Rectal smooth muscle tissue (tissue), 1 donor: ENCODE data around the gene RAG1.

Experiments used
- H3K27ac ChIP-seq: one replicate; pipeline ENCODE4 v1.7.0; 2013; ENCODE audit warnings: low read depth, low read length, inconsistent platforms
- H3K27me3 ChIP-seq: one replicate; pipeline ENCODE4 v1.7.0; 2013; ENCODE audit warnings: low read length; ENCODE audit not compliant: control insufficient read depth, insufficient read depth
- H3K36me3 ChIP-seq: one replicate; pipeline ENCODE4 v1.7.0; 2013; ENCODE audit warnings: low read length; ENCODE audit not compliant: control insufficient read depth, insufficient read depth
- H3K4me1 ChIP-seq: one replicate; pipeline ENCODE4 v1.7.0; 2013; ENCODE audit warnings: low read length; ENCODE audit not compliant: control insufficient read depth, insufficient read depth
- H3K4me3 ChIP-seq: one replicate; pipeline ENCODE4 v1.7.0; 2013; ENCODE audit warnings: low read length
- H3K9ac ChIP-seq: one replicate; pipeline ENCODE4 v1.7.0; 2013; ENCODE audit warnings: low read length

Gene RAG1

DNA sequence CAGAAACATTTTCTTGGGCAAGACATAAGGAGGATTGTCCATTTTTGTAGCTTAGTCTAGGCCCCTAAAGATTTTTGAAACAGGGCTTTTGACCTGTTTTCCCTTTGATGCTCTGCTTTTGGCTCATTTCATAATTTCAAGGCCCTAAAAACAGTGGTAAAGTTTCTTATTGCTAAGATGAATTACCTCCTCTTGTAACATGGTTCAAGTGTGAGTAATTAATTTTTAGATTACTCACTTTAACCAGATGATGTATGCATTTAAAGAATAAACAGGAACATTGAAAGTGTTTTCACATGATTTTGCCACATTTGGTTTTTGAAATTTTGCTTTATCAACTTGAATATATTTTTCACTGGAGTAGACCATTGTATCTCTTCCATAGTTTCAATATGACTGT is 29.1 kb downstream of the RAG1 start:
- H3K27me3 ChIP-seq = peaks cover 2% of the 10 kb centered on the region
- no peaks in the 10 kb centered on the region for H3K36me3 ChIP-seq
- H3K4me1 ChIP-seq = no peaks in the 10 kb centered on the region
- no peak overlapping the region for H3K9ac ChIP-seq
- no peak overlapping the region for H3K27ac ChIP-seq
- H3K4me3 ChIP-seq = no peak overlapping the region

DNA sequence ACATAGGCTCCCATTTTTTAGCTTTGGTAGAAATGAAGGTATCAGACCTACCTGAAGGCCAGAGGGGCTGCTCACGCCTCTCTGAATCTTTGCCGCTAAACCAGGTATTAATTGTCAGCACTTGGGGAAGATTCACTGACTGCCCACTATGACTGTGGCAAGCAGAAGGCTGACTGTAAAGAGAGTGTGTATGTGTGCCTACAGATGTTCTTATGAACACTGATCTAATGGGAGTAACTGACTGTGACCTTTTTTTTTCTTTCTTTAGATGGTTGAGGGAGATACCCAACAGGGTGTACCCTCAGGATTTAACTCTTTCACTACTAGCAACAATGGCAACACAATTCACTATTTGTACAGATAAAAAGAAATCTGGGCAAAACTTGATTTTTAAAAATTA is 30.2 kb downstream of the RAG1 start, which contains the start of gene RAG2:
Gene RAG2, minus strand, starts transcription at position 186 of the 400 bp plus-strand sequence. CDS start 4,068 bp downstream, outside the sequence.
- Histone ChIP-seq H3K4me3 (no peak within 1 kb of the TSS), H3K27me3 (no peaks in the 10 kb centered on the region), H3K36me3 (no peaks in the 10 kb centered on the region), H3K27ac (no peak within 1 kb of the TSS), H3K4me1 (no peaks in the 10 kb centered on the region), H3K9ac (no peak within 1 kb of the TSS)

GRCh38 chr11:36600180-36600579 is 32.4 kb downstream of the RAG1 start:
- H3K36me3 ChIP-seq = no peaks in the 10 kb centered on the region

DNA sequence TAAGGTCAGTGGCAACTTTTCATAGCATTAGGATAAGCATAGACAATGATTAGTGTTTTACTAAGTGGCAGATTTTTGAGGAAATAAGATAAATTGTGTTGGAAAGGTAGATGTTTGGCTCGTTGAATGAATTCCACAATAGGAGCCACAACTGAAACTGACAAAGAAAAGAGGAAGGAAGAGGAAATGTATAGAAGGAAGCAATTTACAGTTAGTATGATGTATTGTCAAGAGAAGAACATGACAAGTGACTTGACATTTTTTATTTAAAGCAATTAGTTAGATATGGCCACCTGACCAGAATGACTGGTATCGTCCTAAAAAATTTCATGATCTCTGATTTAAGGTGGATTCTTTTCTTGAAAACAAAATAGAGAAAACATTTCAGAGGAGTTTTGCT is 33.3 kb downstream of the RAG1 start:
- no peak overlapping the region for H3K4me3 ChIP-seq
- no peak overlapping the region for H3K9ac ChIP-seq
- no peaks in the 10 kb centered on the region for H3K4me1 ChIP-seq
- H3K27ac ChIP-seq = no peak overlapping the region
- H3K27me3 ChIP-seq = no peaks in the 10 kb centered on the region
- H3K36me3 ChIP-seq = no peaks in the 10 kb centered on the region

More at GRCh38 chr11:36600180-36600579, 32.4 kb downstream of the RAG1 start:
- Histone ChIP-seq H3K9ac (no peak overlapping the region), H3K4me1 (no peaks in the 10 kb centered on the region), H3K27ac (no peak overlapping the region), H3K27me3 (no peaks in the 10 kb centered on the region), H3K4me3 (no peak overlapping the region)

DNA sequence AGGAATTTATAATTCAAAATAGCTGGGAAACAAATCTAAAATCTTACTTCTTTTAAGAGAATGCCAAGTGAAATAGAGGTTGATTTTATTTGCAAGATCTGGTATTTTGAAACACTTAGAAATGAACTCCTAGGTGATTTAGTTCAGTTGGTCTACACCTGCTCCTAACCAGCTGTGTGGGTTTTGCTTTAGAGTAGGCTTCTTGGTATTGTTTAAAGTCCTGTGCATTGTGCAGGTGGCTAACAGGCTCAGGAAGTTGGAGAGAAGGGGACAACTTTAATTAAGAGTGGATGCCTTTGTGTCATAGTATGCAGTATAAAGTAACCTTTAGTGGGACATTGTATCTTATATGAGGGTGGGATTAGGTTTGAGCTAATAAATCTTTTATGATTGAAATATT is 34.3 kb downstream of the RAG1 start:
- H3K27me3 ChIP-seq = no peaks in the 10 kb centered on the region
- H3K36me3 ChIP-seq = no peaks in the 10 kb centered on the region
- H3K4me1 ChIP-seq = no peaks in the 10 kb centered on the region
- no peak overlapping the region for H3K9ac ChIP-seq
- no peak overlapping the region for H3K4me3 ChIP-seq
- no peak overlapping the region for H3K27ac ChIP-seq

DNA sequence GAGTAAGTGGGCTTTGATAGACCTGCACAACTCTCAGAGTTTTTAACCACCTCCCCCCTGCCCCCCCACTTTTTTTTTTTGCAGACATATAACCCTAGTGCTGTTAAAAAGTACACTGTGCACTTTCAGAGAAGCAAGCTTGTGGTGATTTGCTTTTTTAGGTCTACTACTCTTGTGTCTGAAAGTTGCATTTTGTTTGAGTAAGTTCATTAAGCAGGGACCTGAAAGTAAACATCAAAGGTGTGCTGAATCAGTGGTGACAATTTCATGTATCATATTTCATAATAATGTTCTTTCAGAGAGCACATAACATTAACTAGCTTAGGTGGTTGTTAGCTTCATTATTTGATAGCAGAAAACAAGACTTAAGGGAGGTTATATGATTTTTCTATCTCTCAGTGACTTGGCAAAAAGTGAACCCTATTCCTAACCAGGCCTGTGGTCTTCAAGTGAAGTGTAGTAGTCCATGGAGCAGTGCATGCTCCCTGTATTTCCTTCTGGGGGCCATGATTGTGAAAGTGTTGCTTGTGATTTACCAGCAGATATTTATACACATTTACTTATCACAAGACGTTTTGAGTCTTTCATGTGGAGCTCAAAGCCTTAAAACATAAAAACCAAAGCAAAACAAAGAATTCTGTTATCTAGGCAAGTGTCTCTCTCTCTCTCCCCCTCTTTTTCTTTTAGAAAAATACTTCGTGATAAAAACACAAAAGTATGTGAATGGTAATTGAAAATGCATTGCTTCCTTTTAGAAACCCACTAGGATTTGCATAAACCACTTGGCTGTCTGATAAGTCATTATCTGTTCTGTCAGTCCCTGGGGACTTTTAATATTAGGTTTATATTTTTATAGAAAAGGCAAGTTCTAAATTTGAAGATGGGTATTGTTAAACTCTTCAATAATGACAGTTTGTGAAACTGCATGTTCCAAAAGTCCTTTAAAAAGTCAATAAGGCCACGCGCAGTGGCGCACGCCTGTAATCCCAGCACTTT is 37.7 kb downstream of the RAG1 start:
- H3K4me3 ChIP-seq = no peak overlapping the region
- H3K27ac ChIP-seq = no peak overlapping the region

GRCh38 chr11:36608491-36609199 is 40.8 kb downstream of the RAG1 start:
- Histone ChIP-seq H3K27me3 (no peaks in the 10 kb centered on the region), H3K36me3 (no peaks in the 10 kb centered on the region), H3K4me3 (no peak overlapping the region), H3K27ac (no peak overlapping the region), H3K4me1 (no peaks in the 10 kb centered on the region), H3K9ac (no peak overlapping the region)

More for the DNA sequence above, 37.7 kb downstream of the RAG1 start:
- Histone ChIP-seq H3K27me3 (no peaks in the 10 kb centered on the region), H3K9ac (no peak overlapping the region), H3K36me3 (no peaks in the 10 kb centered on the region), H3K4me1 (no peaks in the 10 kb centered on the region)

- Histone ChIP-seq H3K36me3 (no peaks in the 10 kb centered on the region), H3K4me3 (no peak overlapping the region), H3K4me1 (no peaks in the 10 kb centered on the region), H3K9ac (no peak overlapping the region), H3K27ac (no peak overlapping the region), H3K27me3 (no peaks in the 10 kb centered on the region)
Measured at GRCh38 chr11:36609383-36609782, 41.6 kb downstream of the RAG1 start.

DNA sequence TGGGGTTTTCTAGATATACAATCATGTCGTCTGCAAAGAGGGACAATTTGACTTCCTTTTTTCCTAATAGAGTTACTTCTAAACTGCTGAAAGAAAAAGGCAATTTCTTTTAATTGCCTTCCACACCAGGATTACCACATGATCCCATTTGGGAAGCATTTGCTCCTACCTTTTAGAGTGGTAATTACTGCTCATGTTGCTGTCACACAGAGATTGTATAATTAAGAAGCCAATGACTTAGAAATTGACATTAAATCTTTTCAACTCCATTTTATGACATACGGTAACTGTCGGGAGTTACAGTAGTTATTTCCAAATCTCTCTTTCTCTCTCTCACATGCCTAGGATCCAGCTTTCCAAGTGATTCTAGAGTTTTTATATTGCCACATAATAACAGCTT is 48.0 kb downstream of the RAG1 start:
- Histone ChIP-seq H3K9ac (no peak overlapping the region), H3K4me1 (peaks cover 12% of the 10 kb centered on the region), H3K36me3 (no peaks in the 10 kb centered on the region), H3K27me3 (no peaks in the 10 kb centered on the region), H3K4me3 (no peak overlapping the region), H3K27ac (no peak overlapping the region)

- H3K4me3 ChIP-seq = no peak overlapping the region
- H3K9ac ChIP-seq = no peak overlapping the region
- no peaks in the 10 kb centered on the region for H3K27me3 ChIP-seq
- H3K36me3 ChIP-seq = no peaks in the 10 kb centered on the region
- H3K27ac ChIP-seq = no peak overlapping the region
- peaks cover 14% of the 10 kb centered on the region for H3K4me1 ChIP-seq
Measured at GRCh38 chr11:36617543-36618362, 49.9 kb downstream of the RAG1 start.

DNA sequence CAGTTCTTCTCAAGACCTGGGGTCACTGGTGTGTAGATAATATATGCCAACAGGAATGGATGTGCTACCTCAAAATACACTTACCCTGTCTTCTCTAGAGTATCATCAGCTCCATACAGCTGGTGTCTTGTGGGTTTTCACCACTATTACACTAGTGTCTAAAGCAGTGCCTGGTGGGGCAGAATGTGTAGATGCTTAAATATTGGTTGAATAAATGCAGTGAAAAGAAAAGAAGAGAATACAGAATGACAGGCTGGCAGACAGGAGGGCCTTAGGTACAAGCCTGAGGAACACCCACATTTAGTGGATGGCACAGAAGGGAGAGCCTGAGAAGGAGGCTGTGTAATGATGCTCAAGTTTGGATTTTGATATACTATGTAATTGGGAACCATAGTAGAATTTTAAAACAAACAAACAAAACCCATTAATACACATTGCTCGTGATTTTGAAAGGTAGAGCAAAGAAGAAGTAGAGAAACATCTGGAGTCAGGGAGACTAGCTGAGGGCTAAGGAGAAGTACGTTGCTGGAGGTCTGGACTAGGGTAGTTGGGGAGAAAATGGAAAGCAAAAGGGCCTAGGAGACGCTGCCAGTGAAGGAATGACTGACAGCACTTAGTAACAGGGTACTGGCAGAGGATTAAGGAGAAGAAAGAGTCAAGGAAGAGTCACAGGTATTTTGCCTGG is 50.7 kb downstream of the RAG1 start:
- Histone ChIP-seq H3K27ac (peak overlapping the region; percentile 30), H3K36me3 (no peaks in the 10 kb centered on the region), H3K27me3 (no peaks in the 10 kb centered on the region), H3K4me1 (peaks cover 14% of the 10 kb centered on the region), H3K9ac (no peak overlapping the region), H3K4me3 (no peak overlapping the region)
